LNCAP (cell line): Measurements from ENCODE around the gene PSMC2.

Experiments
- CTCF ChIP-seq: fragments of 450-650 bp; IDR thresholded peaks from 2 replicates; pipeline ENCODE4 v1.5.1; 2017; ENCODE audit warnings: mild to moderate bottlenecking

The PSMC2 gene

GRCh38 chr7:103317009-103317408 is 30.4 kb upstream of the PSMC2 start:
- TF ChIP-seq CTCF: no peak

- TF ChIP-seq CTCF: no peak
Observed at GRCh38 chr7:103325744-103326143, 21.7 kb upstream of the PSMC2 start.

GRCh38 chr7:103336761-103337160 is 10.7 kb upstream of the PSMC2 start:
- no peak for TF ChIP-seq CTCF

GRCh38 chr7:103338864-103339263 is 8.6 kb upstream of the PSMC2 start:
- no peak for TF ChIP-seq CTCF

GRCh38 chr7:103341466-103341865 is 6.0 kb upstream of the PSMC2 start:
- TF ChIP-seq CTCF: no peak

GRCh38 chr7:103343332-103343731 is 4.1 kb upstream of the PSMC2 start:
- no peak for TF ChIP-seq CTCF

GRCh38 chr7:103343758-103344452 is 3.5 kb upstream of the PSMC2 start:
- TF ChIP-seq CTCF: no peak
